GM21619 (cell line): ENCODE results near the gene SERPINB3.
"Not testable (repeated sequence)": the region's sequence is repeated elsewhere in the genome, so short reads cannot be mapped to it uniquely, and the experiment has no call there.

Experiments
- ATAC-seq: cut with Tn5 transposase; IDR thresholded peaks from one replicate; pipeline ENCODE4 v1.9.1; 2021; ENCODE audit not compliant: unreplicated experiment

The SERPINB3 gene

DNA sequence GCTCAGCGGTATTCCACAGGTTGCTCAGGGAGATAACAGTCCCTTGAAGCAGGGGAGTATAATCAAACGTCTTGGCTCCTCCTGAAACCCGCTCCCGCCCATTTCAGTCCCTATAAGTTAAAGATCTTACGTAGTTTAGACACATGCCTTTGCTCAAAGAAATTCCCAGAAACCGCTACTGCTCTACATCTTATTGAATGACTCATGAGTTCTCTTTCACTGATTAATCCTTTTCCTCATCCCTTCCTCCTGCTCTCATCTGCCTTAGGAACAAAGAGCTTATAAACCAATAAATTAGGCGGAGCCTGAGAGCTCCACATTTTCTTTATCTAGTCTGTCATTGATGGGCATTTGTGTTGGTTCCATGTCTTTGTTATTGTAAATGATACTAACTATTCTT, 13.5 kb downstream of the SERPINB3 start:
- no peak for ATAC-seq

DNA sequence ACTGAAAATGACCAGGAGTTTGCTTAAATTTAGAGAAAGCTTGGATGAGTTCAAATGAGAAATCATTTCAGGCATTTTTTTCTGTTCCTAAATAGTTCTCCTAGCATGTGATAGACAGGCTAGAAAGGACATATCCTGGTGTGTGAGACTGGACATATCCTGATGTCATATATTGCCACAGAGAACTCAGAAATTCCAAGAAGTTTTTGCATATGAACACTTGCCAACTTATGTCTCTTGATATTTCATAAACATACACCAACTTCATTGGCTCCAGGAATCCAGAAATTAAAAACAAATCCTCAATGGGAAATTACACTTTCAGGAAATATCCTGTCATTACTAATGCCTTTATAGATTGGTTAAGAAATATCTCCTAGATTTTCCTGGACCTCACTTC, 14.8 kb downstream of the SERPINB3 start:
- ATAC-seq: no peak

DNA sequence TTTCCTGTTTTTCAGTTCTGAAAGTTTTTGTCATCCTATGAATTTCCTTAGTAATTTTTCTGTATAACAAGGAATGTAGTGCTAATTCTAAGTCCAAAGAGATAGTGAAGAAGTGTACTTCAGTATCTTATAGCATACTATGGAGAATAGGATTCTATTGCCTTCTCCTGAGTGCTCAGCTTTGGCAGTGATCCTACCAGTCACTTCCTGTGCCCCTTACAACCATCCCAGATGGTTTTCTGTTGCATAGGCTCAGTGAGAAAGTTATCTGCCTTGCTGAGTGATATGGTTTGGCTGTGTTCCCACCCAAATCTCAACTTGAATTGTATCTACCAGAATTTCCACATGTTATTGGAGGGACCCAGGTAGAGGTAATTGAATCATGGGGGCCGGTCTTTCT, 17.0 kb downstream of the SERPINB3 start:
- ATAC-seq: not testable (repeated sequence)

DNA sequence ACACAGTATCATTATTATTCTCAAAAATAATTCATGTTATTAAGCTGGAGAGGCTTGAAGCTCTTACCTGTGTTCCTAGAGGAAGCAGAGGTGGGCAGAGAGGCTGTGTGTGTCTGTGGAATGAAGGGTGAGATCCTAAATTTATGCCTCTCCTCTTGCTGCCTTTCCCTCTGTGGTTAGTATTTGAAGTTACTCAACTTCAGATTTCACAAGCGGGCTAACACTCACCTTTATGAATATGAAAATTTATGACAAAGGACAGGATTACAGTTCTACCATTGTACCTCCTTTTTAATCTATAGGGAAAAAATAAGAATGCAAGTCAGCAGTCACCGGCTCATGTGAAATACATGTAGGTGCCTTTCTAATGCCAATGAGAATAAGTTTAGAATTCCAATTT, 17.6 kb downstream of the SERPINB3 start, which contains the start of gene SERPINB4:
TSS of gene SERPINB4 (minus strand) at position 115 of the 400 bp plus-strand sequence. CDS start 679 bp downstream, outside the sequence.
- ATAC-seq: not testable (repeated sequence)

DNA sequence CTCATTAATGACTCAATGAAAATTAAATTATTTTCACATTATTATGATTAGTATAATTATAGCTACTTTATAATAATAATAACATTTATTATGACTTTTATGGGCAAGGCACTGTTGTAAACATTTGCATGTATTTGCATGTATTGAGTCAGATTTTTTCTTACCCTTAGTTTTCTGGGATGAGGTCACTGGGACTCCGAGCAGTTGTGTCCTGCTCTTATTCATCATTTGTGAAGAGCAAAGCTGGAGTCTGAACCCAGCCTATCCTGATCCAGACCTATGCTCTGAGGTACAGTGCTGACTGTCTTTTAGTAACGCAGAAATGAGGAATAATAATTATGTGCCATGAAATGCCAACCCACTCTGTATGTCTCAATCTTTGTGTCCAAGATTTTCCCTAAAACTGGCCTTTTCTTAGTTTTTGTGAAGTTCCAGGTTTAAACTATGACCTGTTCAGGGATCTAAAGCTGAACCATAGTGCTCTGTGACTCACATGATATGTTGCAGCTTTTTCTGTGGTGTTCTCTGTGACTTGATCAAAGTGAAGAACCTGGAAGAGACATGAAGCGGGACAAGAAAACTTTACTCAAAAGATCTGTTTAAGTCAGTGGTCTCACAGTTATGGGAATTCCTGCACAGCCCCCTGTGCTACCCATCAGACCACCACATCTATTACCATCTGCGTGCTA, 18.9 kb downstream of the SERPINB3 start:
- ATAC-seq: not testable (repeated sequence)

DNA sequence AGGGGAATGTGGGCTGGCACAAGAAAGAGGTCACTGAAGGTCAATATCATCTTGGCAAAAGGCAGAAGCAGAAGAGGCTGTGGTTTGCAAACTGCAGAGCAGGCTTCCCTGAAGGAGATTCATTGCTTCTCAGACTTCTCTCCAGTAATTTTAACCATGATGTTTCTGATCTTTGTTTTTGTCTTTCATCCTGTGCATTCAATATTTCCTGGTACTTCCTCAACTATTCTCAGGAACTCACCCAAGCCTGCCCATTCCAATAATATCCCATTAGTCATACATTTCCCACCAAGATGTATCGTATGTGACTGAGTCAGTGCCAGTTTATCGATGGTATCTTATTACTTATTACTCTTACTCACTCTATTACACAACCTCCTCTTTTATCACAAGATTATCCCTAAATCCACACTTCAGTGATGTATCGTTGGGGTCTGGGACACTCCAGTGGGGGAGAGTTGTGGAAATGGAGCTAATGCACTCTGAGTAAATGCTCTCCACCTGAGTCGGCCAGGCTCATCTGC, 20.5 kb downstream of the SERPINB3 start:
- not testable (repeated sequence) for ATAC-seq

DNA sequence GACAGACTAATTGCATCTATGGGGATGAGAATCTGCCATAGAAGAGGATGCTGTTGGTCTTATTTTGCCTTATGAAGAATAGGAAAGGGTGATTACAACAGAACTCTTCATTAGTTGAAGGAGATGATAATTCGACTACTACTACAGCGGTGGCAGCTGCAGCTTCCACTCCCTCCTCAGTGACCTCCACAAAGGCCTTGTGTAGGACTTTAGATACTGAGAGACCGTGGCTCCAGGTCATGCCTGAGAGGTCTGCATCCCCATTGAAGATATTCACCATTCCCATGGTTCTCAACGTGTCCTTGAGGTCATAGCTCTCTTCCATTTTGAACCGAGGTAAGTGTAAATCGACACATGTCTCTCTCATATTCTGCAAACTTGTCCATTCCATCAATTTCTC, 24.0 kb downstream of the SERPINB3 start:
- ATAC-seq: no peak

DNA sequence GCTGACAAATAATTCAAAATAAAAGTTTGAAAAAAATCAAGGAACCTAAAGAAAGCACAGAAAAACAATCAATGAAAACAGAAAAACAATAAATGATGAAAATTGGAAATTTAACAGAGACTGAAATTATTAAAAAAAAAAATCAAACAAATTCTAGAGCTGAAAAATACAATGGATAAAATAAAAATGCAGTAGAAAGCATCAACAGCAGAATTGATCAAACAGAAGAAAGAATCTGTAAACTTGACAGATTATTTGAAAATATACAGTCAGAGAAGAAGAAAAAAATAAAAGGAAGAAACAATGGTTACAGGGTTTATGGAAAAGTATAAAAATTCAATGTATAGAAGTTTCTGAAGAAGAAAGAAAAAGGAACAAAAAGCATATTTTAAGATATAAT, 33.9 kb downstream of the SERPINB3 start:
- no peak for ATAC-seq

DNA sequence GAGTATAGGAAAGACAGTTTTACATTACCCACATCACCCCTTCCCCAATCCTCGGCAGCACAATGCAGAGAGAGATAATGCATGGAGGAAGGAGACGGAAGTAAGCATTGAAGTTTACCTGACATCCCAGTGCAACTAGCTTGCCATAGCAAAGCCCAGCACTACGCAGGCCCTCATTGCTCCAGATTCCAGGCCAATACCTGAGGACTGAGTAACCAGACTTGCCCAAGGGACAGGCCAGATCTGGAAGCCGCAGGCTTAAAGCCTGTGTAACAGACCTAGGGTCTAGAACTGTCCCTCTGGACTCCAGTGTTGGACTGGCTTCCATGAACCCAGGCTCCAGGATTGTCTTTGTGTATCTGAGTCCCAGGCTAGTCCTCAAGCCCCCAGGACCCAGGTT, 35.3 kb downstream of the SERPINB3 start:
- ATAC-seq: no peak

DNA sequence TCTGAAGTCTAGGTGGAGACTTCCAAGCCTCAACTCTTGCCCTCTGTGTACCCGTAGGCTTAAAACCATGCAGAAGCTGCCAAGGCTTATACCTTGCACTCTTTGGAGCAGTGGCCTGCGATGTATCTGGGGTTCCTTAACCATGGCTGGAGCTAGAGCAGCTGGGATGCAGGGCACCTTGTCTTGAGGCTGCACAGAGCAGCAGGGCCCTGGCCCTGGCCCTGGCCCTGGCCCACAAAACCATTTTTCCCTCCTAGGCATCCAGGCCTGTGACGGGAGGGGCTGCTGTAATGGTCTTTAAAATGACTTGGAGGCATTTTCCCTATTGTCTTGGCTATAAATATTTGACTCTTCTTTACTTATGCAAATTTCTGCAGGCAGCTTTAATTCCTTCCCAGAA, 36.8 kb downstream of the SERPINB3 start:
- no peak for ATAC-seq

DNA sequence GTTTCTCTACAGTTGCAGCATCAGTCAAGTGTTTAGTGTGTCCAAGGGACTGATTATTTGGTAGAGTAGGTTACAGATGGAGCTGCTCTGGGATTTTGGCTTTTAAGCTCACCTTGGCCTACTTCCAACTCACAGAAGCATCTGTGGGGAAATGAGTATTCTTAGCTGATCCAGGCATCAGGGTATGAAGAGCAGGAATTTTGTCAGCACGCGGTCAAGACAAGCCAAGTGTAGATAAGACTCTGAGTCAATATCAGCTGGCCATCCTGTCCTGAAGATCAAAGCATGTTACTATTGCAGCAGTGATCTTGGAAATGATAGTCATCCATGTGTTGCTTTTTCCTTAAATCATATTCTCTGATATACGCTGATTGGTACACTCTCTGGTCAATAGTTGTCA, 42.0 kb downstream of the SERPINB3 start:
- ATAC-seq: no peak

DNA sequence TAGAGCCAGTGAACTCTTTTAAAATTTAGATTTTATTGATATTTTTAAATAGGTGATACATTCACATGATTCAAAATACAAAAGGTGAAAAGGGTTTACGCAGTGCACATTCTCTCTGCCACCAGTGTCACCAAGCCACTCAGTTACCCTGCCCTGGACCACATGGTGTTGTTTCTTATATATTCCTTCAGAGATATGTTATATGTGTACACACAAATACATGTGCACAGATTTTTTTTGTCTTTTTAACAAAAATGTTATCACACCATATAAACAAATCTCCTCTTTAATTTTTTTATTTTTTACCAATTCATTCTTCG, 43.8 kb downstream of the SERPINB3 start:
- no peak for ATAC-seq

DNA sequence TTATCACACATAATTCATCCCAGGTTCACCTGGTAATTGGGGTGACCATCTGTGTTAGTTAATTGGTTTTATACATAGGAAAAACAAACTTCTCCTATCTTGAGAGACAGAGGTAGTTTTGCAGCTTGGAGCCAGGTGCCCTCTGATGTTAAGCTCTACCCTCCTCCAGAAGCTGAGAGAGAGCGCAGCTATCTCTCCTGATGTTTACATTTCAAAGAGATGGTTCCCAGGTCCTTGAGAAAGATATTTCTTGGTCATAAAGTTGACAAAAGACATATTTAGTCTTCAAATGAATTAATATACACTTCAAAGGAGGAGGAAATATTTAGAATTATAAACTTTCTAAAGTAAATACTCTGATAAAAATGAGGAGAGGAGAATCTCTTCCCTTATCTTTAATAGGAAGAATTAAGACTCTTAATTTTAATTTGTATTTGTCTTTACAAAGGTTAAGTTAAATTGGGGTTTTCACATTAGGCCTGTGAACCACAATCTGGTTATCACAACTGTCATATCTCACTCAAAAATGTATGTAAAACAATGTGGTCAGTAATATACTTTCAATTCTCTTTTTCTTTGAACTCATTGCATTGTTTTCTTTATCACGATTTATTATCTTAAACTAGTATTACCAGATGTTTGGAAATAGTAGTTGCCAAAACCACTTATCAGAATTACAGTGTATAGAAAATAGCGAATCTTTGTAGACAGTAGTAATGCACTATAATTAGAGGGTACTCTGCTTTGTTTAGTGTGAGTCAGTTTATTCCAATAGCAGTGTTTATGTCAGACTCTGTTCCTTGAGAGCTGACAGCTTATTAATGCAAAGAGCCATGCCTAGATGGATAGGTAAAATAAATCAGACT, 44.4 kb downstream of the SERPINB3 start:
- ATAC-seq: peak; percentile 67

DNA sequence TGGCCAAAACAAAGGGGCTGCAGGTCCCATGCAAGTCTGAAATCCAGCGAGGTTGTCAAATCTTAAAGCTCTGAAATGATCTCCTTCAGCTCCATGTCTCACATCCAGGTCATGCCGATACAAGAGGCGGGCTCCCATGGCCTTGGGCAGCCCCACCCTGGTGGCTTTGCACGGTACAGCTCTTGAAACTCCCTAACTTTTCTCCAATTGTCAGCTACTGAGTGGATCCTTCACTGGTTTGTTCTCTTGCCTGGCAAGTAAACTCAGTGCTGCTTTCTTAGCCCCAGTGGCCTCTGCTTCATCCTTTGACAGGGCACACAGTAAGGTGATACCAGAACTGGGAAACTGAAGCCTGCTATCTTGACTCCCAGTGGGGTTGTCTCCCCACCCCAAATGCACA, 48.3 kb downstream of the SERPINB3 start:
- no peak for ATAC-seq

DNA sequence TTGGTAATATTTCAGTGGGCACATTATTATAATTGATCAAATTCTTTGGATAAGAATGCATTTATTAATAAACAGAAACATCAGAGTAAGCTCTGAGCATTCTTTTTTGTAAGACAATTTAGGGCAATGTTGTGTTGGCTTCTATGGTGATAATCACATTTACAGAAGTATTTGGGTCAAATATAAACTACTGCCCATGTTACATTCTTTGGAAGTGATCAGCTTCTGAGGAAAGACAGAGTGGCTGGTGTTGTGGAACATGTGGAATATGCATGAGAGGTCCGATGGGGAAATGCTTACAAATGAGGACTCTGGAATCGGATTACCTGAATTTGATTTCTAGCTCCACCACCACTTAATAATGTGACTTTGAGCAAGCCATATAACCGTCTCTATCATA, 55.2 kb downstream of the SERPINB3 start:
- no peak for ATAC-seq
